Ovary (tissue), 3 donors: Measurements from ENCODE around the gene LIMCH1.

ENCODE experiments used
- EP300 ChIP-seq: sonication (generic); formaldehyde crosslinking; IDR thresholded peaks from one replicate; pipeline ENCODE4 v1.6.1; 2017; ENCODE audit warnings: antibody characterized with exemption
- POLR2A ChIP-seq: fragments of 450-650 bp; IDR thresholded peaks from one replicate; pipeline ENCODE4 v1.6.1; 2017; ENCODE audit warnings: antibody characterized with exemption, mild to moderate bottlenecking, moderate library complexity
- TF ChIP-seq, protein P1 (sequence below), 3 donors: fragments of 450-650 bp in 2 of 3; fragments of 200-600 bp in 1 of 3; IDR thresholded peaks; one replicate each; pipeline versions ENCODE4 v1.5.1 to v1.8.0; 2016 to 2022; ENCODE audit warnings: antibody characterized with exemption in 3 of 3, mild to moderate bottlenecking in 1 of 3
- donor health status: DM: no; HTN: no; CAD: no.

GRCh38 chr4:41746025-41746439 lies 208.1 kb downstream of the LIMCH1 start:
- TF ChIP-seq, protein P1, sequence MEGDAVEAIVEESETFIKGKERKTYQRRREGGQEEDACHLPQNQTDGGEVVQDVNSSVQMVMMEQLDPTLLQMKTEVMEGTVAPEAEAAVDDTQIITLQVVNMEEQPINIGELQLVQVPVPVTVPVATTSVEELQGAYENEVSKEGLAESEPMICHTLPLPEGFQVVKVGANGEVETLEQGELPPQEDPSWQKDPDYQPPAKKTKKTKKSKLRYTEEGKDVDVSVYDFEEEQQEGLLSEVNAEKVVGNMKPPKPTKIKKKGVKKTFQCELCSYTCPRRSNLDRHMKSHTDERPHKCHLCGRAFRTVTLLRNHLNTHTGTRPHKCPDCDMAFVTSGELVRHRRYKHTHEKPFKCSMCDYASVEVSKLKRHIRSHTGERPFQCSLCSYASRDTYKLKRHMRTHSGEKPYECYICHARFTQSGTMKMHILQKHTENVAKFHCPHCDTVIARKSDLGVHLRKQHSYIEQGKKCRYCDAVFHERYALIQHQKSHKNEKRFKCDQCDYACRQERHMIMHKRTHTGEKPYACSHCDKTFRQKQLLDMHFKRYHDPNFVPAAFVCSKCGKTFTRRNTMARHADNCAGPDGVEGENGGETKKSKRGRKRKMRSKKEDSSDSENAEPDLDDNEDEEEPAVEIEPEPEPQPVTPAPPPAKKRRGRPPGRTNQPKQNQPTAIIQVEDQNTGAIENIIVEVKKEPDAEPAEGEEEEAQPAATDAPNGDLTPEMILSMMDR (IDR thresholded peaks at IDR 0.05): no peak
- TF ChIP-seq POLR2A (no peak), EP300 (no peak)
